Measurements from ENCODE around the gene SLC6A5. TPM values are rescaled to one million over a fixed set of nuclear protein-coding genes. Genes with fewer than 3 reads are reported as not detected.

The SLC6A5 gene
- polyA plus RNA-seq, 1 donor = not detected

GRCh38 chr11:20669820-20670684, 70.6 kb downstream of the SLC6A5 start:
- DNase-seq = no peak

DNA sequence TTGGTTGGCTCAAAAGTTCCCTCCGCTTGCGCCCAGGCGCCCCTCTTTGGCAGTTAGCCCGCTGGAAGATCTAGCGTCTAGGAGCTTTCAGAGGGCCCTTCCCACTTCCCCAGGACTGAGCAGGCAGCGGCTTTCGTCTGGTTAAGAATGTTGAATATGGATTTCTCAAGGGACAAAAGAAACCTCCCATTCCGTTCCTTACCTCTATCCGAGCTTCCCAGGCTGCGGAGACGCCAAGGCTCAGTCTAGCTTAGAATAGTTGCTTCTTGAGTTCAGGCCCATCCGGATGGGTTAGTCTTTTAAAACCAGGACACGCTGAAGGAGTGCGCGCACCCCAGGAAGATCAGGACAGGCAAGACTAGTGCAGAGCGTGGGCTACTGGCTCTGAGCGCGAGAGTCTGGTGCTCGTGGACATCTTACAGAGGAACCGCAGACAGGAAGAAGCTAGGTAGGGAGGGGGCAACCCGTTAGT, 71.6 kb downstream of the SLC6A5 start:
- DNase-seq = no peak

GRCh38 chr11:20671856-20672546, 72.6 kb downstream of the SLC6A5 start:
- DNase-seq = no peak

DNA sequence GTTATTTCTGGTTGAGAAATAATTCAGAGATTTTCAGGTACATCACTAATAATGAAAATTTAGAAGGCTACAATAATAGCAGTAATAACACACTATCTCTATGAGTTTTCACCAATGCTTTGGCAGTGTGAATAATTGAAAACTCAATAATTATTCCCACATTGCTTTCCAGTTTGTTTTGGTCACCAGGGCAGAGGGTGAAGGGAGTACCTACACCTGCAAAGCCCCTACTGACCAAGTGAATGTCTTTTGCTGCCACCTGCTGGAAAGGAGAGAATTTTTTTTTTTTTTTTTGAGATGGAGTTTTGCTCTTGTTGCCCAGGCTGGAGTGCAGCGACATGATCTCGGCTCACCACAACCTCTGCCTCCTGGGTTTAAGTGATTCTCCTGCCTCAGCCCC, 73.2 kb downstream of the SLC6A5 start:
- DNase-seq = no peak

GRCh38 chr11:20676658-20677057, 77.2 kb downstream of the SLC6A5 start:
- no peak for DNase-seq

- no peak for DNase-seq
Observed at GRCh38 chr11:20688761-20689160, 89.4 kb downstream of the SLC6A5 start.

GRCh38 chr11:20707876-20708275, 108.5 kb downstream of the SLC6A5 start:
- no peak for DNase-seq

Other genes starting within 250 kb of the SLC6A5 start
- gene HTATIP2, start 235.9 kb upstream of the SLC6A5 start, polyA plus RNA-seq (ENCODE audit: insufficient read length) = 4.0 TPM
- gene PRMT3, start 211.9 kb upstream of the SLC6A5 start, polyA plus RNA-seq (ENCODE audit: insufficient read length) = 9.7 TPM
- gene NELL1, start 70.0 kb downstream of the SLC6A5 start, polyA plus RNA-seq (ENCODE audit: insufficient read length) = 3.2 TPM

Data from hindlimb muscle (tissue), 1 donor.